Middle frontal gyrus (tissue), 1 donor: ENCODE data around the gene SEMA3D.

Experiments used
- DNase-seq: peaks from one replicate; pipeline ENCODE4 v3.0.0-alpha.2; 2015; ENCODE audit warnings: low spot score; ENCODE audit errors: extremely low spot score

Gene SEMA3D

GRCh38 chr7:85184599-85185423 is 2.0 kb downstream of the SEMA3D start:
- DNase-seq = no peak

DNA sequence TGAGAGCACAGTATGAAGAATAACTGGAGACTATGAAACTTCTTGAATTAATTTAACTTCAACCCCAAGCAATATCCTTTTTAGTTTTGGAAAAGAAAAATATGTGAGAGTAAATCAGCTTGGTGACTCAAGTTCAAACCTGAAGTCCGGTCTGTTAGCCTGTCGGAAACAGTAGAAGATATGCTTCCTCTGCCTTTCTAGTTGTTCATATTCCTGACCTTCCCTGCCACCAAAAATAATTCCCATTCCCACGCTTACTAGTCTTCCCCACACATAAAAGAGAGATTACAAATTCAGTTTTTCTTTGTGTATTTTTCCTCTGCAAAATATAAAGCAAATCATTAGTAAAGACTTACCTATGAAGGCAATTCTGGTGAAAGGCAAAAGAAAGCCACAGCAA is 3.6 kb downstream of the SEMA3D start:
- no peak for DNase-seq

DNA sequence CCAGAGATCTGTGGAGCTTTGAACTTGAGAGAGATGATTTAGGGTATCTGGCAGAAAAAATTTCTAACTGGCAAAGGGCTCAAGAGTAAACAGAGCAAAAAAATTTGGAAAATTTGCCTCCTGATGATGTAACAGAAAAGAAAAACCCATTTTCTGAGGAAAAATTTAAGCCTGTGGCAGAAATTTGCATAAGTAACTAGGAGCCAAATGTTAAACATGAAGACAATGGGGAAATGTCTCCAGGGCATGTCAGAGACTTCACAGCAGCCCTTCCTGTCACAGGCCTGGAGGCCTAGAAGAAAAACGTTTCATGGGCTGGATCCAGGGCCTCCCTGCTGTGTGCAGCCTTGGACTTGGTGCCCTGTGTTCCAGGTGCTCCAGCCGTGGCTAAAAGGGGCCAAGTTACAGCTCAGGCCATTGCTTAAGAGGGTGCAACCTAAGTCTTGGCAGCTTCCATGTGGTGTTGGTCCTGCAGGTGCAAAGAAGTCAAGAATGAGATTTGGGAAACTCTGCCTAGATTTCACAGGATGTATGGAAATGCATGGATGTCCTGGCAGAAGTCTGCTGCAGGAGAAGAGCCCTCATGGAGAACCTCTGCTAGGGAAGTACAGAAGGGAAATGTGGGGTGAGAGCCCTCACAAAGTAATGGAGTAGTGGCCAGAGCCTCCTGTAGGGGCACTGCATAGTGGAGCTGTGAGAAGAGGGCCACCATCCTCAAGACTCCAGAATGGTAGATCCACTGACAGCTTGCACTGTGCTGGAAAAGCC is 8.1 kb downstream of the SEMA3D start:
- no peak for DNase-seq

- DNase-seq = no peak
These were observed 9.5 kb downstream of the SEMA3D start for GRCh38 chr7:85177316-85177715.

DNA sequence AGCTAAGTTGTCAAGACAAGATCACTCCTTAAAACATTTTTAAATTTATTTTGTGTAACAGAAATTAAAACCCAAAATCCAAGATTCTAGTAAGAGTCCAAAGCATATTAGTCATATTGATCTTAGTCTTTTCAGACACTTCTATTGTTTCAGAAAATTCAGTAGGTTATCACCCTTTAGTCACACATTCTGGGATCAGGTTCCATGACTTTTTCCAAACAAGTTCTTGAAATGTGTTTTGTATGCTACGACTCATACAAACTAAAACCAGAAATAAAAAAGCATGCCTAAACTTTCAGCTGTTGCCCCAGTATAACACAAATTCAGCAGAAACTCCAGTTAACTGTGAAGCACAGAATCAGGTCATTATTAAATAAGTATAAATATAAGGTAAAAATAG is 10.7 kb downstream of the SEMA3D start:
- no peak for DNase-seq

DNA sequence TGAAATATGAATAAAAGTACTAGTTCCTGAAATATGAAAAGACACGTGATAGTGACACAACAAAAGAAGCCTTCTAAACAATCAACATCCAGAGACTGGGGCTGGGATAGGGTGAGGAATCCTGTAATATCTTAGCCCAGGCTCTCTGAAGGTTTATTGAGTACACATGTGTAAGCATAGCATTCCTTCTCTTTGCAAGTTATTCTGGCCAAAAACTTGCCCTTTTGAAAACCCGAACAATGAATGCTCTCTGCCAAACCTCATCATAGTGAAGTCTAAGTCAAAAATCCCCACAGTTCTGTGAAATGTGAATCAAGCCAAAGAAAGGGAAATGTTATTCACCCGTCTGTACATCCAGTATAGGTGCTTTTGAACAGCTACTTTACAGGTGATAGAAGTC is 11.6 kb downstream of the SEMA3D start:
- DNase-seq = no peak

- DNase-seq = no peak
These were observed 14.3 kb downstream of the SEMA3D start for GRCh38 chr7:85172530-85172941.

DNA sequence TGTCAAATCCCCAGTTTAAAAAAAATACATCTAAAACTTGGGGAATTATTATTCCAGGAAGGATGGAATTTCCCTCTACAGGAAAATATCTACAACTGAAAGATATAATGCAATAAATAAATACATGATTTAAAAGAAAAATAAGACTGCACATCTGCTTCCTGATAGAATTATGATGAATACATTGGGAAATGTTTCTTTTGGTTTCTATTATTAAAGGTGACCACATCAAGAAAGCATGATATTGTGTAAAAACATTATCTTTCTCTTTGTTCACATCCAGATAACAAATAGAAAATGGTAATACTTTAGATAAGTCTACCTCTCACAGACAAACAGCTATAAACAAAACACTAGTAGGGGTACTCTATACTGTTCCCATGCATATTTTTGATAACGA is 19.2 kb downstream of the SEMA3D start:
- no peak for DNase-seq

DNA sequence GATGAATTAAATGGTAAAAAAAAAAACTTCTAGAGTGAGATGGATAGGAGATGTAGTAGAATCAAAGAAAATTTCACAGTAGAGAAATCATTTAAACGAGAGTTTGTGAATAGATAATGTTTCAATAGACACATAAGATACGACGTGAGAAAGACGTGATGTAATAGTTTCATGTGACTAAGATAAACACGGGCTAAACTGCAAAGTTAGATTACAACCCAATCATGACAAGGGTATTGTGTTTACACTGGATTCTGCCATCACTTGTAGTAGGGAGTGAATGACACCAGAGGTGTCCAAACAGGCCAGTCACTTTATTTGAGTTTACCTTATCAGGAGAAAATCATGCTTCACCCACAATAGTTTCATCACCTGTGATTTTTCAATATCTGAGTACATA is 21.6 kb downstream of the SEMA3D start:
- DNase-seq = no peak

DNA sequence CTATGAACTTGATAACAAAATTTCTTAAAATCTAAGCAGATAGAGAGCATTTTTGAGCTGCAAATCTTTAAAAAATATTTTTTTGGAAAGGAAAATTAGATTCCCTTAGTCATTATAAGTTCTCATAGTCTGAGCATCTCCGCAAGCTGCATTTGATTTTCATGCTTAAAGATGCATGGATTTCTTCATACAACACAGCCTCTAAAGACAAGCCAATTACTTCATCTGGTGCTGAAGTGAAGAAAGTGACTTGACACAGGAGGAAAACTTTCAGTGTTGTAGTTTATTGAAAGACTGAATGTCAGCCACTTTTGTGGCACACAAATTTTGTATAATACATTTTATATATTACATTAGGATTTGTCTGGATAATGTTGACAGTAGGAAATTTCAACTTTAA is 22.5 kb downstream of the SEMA3D start:
- DNase-seq = no peak

DNA sequence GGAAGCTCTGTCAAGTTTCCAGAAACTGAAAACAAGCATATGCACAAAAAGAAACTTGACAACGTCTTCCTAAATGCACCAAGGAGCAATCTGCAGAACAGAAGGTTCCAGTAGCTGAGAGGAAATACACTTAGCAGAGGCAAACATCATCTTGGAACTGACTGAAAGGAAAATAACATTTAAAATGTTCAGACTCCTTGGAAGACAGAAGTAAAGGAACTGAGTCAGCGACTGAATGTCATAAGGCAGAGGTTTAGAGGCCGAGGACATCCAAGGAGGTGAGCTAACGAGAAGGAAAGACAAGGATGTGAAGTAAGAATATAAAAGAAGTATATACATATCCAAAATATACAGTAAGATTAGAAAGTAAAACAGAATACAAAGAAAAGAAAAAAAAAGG is 24.1 kb downstream of the SEMA3D start:
- DNase-seq = no peak

DNA sequence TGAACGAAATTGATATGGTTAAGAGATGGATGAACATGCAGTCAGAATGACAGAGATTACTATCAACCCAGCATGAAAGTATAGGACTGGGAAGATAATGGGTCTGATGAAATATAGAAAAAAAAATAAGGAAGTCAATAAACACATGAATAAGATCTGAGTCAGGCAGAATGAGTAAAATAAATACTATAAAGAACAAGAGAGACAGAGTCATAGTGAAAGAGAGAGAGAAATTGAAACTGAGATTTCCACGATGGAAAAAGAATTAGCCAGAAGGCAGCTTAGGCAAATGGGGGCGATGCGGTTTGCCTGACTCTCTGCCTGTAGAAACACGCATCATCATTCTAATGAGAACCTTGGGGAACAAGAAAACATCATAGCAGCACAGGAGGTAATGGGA is 26.6 kb downstream of the SEMA3D start:
- no peak for DNase-seq

- no peak for DNase-seq
These were observed 27.9 kb downstream of the SEMA3D start for GRCh38 chr7:85159003-85159402.

DNA sequence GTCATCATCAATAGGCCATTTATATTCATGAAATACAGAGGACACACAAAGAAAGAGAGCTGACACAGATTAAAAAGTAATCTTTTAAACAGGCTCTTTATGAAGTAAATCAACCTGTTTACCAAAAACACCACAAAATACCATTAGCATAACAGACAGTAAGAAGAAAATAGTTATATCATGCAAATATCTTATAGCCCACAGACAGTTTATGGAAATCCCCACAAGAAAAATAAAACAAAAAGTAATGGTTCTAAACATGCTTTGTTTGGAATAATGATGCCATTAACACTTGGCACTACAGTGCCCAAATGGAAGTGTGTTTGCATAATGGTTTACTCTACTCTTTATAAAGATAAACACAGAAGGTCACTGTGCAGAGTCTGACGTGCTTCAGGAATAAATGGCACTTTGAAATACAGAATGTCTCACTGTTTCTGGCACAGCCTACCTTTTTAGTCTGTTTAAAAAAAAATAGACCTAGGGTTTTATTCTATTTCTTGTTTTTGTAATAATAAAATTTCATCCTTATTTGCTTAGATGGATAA is 30.1 kb downstream of the SEMA3D start:
- no peak for DNase-seq

DNA sequence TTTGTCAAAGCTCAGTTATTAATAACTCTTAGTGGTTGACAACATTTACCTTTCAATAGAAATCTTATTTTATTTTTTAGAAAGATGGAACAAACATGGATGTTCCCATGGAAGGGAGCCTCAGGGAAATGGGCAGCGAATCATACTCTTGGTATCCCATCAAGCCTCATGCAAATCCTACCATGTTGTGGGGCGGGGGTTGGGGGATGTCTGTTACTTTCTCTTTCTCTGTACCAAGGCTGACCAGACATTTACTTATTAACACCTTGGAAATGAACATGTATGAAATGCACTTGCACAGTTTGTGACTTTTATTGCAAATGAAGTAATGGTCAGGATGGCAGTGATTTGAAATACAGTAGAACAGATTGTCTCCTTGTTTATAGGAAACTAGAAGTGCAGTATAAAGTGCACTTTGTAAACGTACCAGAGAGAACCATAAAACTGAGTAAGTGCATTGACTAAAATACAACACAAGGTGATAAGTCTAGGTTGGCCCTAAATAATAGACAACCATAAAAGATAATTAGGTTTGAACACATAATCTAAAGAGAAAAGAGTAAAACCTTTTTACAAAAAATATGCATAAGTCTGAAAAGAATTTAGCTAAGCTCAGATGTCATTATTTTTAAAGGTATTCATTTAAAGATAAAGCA is 32.4 kb downstream of the SEMA3D start:
- DNase-seq = no peak

DNA sequence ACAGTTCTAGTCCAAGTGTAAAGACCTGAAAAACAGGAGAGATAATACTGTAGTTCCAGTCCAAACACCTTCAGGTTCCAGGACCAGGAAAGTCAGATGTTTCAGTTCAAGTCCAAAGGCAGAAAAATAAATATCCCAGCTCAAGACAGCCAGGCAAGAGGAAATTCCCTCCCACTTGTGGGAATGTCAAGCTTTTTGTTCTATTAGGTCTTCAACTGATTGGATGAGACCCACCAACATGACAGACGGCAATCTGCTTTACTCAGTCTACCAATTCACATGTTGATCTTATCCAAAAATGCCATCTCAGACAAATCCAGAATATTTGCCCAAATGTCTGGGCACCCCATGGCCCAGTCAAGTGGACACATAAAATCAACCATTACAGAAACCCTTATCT is 33.1 kb downstream of the SEMA3D start:
- no peak for DNase-seq

GRCh38 chr7:85150624-85151023 is 36.2 kb downstream of the SEMA3D start:
- no peak for DNase-seq

- DNase-seq = no peak
These were observed 42.1 kb downstream of the SEMA3D start for GRCh38 chr7:85144771-85145170.

DNA sequence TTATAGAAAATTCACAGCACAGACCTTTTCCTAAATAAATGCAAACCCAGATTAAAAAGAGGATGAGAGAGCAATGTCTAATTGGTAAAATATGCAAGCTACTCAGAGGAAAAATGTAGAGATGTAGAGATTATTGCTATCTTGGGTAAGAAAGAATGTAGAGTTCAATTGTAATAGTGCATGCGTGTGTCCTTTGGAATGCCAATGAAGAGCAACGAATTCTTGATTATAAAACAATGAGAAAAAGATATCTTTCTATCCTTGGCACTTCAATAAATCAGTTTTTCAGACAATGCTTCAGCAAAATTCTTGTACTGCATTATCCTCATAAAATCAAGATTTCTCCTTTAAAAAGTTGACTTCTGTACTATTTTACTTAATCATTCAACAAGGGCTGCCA is 50.9 kb downstream of the SEMA3D start:
- DNase-seq = no peak

- no peak for DNase-seq
These were observed 53.3 kb downstream of the SEMA3D start for GRCh38 chr7:85133560-85133959.

- DNase-seq = no peak
These were observed 53.9 kb downstream of the SEMA3D start for GRCh38 chr7:85133006-85133405.

GRCh38 chr7:85130702-85131101 is 56.2 kb downstream of the SEMA3D start:
- DNase-seq = no peak
